ENCODE data around the gene MED27.

MED27 gene

DNA sequence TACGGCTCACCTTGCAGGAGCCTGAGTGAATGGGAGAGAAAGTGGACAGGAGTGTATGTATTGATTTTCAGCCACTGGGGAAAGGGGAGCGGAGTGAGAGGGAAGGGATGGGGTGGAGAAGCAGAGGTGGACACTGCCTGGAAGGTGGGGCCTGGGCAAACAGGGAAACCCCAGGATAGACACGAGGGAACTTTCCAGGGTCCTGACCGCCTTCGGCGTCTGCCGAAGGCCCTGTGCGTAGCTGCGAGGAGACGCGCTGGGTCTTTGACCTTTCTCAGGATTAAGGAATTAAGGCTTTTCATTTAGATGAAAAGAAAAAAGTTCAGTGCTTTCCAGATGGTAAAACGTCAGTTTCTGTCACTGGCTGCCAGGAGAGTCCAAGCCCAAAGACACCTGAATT lies 205.2 kb downstream of the MED27 start:
- no peak for DNase-seq

DNA sequence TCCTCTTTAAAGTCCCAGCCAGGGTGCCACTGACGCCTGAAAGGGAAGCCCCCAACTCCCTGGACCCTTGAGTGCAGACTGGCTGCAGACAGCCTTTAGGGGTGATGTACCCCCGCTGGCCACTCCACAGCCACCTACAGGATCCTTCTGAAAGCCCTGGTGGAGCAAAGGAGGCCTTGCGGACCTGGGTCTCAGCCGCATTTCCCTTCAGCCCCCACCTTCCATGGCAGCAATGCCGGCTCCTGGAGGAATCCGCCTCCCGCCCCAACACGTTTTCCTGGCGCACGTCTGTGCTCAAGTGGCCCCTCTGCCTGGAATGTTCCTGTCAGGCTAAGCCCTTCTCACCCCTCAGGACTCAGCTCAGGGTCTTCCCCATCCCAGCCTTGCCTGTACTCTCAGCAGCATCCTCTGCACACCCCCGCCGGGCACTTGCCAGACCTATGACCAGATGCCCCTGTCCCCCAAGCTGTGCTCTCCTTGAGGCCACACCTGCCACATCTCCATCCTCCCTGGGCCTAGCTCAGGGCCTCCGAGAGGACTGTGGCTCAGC lies 205.7 kb downstream of the MED27 start:
- no peak for DNase-seq

DNA sequence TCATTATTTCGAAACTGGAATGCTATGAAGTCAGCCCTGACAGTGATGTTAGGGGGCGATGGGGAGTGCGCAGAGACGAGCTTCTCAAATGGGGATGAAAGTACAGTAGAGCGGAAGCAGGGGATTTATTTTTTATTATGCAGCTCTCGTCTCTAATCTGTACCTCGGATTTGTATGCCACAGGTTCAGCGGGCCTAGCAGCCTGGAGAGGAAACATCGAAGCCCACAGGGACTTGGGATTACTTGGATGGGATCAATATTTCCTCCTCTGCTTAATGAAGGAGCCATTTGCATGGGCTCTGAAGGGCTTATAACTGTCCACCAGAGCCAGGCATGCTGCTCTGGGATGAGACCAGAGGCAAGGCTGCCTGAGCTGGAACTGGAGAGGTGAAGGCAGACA lies 206.3 kb downstream of the MED27 start:
- DNase-seq, result no peak

DNA sequence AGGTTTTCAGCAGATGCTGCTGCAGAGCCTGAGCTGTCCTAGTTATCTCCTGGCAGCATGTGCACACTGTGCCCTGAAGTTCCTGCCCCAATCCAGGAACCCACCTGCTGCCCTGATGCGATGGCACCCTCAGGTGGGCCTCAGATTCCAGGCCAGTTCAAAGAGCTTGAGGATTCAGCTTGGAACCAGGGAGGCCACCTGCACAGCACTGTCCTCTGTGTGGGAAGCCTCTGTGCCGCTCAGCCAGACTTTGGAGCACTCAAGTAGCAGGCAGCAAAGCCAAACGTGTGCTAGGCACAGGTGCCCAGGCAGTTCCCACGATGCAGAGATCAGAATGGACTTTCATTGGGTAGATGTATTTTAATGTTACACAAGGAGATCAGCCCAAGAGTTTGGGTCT lies 207.0 kb downstream of the MED27 start:
- DNase-seq, result no peak

DNA sequence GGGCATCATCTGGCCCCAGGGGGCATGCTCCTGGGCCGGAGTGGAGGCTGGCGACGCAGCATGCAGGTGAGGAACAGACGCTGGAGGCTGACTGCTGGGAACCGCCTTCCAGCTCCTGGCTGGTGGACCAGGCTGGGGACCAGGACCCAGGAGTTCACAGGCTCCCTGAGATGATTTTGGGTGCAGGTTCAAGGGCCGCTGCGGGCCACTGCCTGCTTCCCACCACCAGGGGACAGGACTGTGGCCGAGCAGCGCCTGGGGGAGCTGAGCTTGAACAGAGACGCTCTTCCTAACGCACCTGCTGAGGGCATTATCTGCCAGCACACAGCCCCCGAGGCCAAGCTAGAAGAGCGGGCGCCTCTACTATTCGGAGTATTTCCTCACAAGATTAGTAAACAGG lies 207.7 kb downstream of the MED27 start:
- DNase-seq, result peak; percentile 7

DNA sequence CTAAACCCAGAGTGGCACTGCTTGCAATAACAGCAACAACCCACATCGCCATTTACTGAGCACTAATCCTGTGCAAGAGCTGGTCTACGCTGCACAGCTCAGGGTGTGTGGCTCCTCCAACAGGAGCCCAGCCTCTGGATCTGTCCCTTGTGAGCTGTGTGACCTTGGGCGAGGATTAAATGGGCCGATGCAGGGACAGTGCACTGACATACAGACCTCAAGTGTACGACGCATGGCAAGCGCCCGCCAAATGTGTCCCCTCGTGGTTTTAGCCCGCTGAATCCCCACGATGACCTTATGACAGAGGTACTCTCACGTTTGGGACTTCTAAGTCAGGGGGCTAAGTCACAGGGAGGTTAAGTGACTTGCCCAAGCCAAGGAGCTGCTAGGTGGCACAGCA lies 209.5 kb downstream of the MED27 start:
- DNase-seq, result no peak

DNA sequence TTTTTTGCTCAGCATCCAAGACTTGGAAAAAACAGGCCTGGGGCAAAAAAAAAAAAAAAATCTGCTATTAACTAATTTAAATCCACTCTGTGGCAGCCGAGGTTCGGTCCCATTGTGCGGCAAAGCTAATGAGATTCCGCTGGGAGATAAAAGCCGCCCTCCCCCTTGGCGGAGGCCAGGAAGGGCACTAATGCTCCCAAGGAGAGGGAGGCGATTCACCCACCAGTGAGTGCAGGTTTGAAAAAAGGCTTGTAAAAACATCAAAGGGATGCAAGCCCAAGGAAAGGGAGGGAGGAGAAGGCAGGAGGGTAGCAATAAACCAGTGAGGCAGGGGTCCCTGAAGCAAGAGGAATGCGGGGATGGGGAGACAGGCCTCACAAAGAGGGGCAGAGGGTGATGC lies 210.3 kb downstream of the MED27 start:
- DNase-seq, result no peak

DNA sequence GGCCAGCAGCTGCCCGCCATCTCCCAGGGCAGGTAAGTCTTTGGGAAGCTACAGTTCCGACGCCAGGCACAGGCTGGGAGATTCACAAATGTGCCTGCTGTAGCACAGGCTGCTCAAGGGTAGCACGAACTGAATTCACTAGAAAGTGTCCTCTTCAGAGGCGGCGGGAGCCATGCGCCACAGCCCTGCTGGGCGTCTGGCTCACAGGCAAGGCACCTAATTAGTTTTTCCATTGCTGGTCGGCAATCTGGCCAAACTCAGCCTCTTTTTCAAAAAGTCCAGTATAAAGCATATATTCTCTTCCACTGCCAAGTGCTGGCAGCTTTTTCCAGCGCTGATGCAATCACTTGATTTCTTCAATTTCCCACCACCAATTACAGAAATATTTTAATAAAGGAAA lies 210.9 kb downstream of the MED27 start:
- no peak for DNase-seq

DNA sequence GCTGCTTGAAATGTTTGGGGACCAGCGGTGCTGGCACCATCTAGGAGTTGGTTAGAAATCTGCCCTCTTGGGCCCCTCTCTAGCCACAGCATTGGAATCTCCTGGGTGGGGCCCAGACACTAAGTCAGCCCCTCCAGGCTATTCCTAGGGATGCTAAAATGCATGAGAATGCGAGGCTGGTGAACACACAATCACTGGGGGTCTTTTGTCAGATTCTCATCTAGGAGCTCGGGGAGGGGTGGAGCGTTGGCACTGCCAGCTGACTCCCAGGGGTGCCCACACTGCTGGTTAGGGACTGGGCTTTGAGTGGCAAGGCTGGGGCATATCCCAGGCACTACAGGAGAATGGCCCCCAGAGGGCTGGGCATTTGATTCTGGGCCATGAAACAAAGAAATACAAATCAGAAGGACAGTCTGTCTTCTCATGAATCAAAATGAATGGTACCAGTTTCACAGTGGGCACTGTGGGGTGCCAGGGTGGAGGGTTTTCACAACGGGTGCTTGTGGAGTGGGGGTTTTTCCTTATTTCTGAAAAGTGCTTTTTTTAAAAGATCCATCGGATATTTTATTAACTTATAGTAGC lies 212.0 kb downstream of the MED27 start:
- DNase-seq, result no peak

DNA sequence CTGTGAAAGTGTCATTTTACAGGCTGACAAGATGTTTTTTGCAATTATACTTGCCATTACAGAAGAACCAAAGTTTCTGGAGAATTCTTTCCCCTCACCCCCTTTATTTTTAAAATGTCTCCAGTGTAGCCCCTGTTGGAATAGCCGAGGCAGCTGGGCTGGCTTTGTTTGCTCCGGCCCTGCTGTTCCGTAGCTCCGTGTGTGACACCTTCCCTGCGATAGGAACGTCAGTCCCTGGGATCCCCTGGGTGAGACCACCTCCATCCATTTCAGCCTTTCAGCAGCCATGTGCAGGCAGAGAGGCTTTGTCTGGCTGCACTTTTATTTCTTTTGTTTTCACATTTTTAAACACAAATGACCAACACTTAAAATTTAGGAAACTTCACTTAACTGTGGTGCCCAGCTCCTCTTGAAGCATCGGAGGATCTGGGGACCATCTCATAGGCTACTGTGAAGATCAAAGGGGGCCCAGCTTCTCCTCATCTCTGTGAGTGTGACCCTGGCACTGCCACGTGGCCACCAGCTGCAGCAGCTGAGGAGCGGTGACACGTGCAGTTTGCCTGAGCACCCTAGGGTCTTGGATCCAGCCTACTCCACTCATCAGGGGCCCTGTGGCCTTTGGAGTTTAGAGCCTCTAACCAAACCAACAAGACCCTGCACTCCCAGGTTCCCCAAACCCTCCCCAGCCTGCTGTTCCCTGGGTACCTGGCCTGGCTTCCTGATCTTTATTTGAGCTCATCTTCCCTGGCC lies 214.0 kb downstream of the MED27 start:
- no peak for DNase-seq

DNA sequence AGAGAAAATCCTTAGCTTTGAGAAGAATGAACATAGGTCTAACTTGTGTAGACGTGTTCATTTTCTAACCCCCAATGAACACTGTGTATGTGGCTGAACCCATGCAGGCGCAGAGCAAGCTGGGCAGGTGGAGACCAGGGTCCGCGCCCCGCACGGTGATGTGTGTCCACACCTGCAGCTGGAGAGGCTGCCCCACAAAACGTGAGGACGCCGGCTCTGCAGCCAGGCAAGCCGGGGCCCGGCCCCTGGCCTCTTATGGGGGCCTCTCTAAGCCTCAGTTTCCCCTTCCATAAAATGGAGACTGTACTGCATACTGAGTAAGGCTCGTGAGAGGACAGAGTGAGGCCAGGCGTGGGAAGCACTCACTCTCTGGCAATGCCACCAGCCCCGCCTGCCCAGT lies 215.1 kb downstream of the MED27 start:
- DNase-seq, result no peak

DNA sequence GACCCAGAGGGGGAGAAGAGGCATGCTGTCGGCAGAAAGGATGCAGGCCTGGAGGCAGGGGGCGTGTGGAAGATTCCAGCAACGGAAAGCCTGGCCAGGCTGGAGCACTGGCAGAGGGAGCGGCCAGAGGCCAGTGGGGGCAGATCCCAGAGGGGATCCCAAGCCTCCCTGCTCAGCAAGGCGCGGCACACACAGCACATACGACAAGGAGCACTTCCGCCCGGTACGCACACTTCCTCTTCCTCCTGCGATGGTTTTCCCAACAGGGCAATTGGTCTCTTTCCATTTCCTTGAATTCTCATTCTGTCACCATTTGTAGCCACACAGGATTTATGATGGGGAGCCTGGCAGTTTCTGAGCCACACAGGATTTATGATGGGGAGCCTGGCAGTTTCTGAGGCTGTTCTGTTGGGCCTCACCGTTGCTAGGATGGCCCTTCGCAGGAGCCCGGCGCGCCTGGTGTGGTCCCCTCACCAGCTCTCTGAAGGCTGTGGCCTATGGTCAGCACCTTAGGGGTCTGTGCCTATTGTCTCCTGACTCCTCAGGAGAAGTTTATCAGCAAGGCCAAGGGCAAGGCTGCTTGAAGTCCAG lies 216.3 kb downstream of the MED27 start:
- DNase-seq, result no peak

DNA sequence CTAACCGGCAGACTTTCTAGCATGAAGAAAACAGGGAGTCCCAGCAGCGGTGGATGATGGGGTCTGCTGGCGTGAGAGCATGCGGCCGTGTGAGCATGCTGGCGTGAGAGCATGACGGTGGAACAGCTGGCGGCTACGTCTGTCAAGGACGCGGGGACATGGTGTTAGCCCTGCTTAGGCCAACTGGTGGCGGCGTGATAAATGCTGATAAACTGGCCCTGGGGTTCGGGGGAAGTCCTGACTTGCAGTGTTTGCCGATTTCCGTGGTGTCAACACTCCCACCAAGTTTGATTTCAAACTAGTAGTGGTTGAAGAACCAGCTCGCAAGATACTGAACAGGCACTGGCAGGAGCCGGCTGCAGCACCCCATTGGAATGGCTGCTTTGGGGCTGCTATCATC lies 217.4 kb downstream of the MED27 start:
- DNase-seq, result no peak

DNA sequence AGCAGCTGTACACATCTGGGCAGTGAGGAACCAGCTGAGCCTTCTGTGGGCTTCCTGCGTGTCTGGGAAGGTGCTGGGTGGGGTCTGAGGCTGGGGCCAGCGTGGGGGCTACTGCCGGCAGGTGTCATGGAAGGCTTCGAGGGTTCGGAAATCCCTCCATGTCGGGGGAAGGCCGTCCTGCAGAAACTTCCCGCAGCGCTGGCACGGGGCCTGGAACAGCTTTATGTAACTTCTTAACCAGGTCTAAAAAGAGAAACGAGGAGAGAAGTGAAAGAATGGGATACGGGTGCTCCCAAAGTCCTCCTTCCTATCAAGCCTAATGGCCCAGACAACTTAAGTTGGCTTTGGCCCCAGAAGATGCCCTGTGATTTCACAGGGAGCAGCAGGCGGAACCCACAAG lies 219.2 kb downstream of the MED27 start:
- no peak for DNase-seq

DNA sequence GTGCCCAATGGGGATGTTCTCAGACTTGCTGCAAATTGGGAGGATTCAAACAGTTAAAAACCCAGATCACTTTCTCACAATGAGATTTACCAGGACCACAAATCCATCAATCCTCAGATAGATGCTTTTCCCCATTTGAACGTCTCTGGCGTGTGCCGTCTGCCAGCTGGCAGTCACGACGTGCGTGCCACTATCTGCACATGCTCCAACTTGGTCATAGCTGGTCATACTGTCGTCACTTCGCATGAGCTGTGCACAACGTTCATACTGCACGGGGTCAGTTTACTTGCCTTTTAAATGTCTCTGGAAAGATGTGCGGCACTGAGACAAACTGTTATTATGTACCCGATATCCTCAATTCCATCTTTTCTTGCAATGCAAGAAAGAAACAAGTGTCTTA lies 221.5 kb downstream of the MED27 start:
- no peak for DNase-seq

DNA sequence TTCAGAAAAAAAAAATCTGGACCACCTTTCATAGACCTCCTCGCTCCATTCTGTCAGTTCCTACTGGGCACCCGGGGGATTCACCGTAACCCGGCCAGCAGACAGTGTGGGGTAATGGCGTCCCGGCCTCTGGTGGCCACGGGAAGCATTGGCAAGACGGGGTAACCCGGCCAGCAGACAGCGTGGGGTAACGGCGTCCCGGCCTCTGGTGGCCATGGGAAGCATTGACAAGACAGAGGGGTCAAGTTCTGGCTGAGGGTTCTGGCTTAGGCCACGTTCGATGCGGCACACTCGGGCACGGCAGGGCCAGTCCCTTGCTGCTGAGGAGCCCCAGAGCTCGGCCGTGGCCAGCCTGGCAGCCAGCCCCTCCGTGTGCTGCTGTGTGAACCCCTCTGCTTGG lies 223.6 kb downstream of the MED27 start:
- no peak for DNase-seq

DNA sequence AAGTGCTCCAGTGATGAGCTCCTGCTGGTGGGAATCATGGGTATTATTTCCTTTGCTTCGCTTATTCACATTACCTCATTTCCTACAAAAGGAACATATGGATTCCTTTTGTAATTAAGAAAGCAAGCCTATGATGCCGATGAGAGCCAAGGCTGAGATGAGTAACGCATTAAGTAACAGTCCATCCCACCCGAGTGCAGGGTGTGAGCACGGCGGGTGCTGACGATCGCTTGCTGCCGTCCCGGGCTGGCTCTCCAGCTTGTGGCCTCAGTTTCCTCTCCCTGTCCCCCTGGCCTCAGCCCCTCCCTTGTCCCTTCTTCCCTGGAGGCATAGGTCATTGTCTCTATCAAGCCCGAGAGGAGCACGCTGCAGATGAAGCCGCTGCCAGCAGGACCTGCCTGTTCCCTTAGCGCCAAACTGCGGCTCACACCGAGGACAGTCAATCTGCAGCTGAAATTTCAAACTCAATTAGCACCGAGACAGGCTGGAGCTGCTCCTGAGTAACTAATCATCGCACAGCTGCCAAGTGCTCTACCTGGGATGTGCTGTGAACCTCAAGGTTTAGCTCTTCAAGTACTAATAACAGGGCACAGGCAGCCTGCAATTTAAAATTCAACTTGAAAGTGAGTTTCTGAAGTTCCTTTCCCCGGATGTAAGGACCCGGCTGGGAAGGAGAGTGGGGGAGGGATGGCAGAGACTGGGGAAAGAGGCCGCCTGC lies 224.6 kb downstream of the MED27 start:
- no peak for DNase-seq

DNA sequence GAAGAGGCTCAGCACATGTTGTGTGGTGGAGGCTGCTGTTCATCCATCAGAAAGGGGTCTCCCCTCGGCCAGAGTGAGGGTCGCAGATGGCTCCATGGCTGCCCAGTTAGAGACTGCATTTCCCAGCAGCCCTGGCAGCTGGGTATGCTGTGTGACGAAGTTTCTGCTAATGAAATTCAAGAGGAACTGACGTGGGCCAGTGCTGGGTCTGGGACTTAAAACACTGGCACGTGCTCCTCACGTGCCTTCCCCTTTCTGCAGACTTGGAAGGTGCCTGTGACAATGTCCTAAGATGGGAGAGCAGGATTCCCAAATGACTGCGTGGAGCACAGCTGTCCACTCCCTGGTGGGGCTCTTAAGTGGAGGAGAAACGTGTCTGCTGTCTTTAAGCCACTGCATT lies 225.3 kb downstream of the MED27 start:
- no peak for DNase-seq

DNA sequence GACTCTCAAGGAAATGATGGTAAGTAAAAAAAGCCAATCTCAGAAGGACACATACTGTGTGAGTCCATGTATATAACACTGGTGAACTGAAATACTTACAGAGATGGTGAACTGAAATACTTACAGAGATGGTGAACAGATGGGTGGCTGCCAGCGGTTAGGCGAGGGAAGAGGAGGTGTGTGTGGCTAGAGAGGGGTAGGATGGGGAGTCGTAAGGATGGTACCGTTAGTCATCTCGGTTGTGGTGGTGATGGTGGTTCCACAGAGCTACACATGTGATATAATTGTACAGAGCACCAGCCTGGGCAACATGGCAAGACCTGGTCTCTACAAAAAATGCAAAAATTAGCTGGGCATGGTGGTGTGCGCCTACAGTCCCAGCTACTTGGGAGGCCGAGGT lies 226.2 kb downstream of the MED27 start:
- DNase-seq, result no peak

DNA sequence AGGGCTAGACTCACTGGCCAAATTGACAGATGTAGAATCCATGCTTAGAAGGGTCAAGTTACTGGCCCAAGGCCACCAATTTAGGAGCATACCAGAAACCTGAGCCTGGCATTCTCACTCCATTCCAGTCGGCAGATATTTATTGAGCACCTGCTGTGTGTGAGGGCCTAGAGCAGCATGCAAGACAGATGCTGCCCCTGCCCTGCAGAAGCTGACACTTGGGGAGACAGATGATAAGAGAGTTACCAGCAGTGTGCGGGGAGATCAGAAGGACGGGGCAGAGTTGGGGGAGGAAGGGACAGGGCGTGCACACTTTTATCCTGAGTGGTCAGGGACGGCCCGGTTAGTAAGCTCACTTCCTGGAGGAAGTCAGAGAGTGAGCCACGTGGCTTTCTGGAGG lies 228.3 kb downstream of the MED27 start:
- peak; percentile 17 for DNase-seq

DNA sequence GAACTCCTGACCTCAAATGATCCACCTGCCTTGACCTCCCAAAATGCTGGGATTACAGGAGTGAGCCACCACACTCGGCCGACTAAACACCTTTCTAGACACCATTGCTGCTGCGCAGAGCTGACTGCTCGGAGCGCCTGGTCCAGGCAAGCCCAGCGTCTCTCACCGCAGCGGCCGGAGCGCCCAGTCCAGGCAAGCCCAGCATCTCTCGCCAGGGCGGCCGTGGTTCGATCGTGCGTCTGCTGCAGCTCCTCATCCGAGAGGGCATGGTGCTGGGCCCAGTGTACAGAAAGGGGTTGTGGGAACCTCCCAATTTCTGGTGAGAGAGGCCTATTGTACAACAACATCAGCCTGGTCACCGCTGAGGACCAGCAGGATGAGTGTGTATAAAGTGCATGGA lies 230.3 kb downstream of the MED27 start:
- DNase-seq, result no peak

DNA sequence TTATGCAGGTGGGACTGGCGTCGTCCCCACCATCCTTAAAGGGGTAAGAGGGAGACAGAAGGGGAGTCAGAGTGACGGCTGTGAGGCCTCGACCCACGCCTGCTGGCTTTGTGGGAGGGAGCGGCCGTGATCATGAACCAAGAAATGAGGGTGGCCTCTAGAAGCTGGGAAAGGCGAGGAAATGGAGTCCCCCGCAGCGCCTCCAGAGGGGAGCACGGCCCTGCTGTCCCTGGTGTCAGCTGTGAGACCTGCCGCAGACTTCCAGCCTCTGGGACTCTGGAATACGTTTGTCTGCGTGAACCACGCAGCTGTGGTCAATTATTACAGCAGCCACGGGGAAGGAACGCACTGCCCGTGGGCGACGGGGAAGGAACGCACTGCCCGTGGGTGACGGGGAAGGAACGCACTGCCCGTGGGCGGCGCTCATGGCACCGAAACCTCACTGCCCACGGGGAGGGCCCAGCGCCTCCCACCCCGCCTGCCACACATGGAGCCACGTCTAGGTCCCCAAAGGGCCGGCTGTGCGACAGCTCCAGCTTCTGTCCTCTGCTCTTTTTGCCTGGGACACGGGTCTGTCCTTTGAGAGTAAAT lies 231.0 kb downstream of the MED27 start:
- DNase-seq, result no peak

DNA sequence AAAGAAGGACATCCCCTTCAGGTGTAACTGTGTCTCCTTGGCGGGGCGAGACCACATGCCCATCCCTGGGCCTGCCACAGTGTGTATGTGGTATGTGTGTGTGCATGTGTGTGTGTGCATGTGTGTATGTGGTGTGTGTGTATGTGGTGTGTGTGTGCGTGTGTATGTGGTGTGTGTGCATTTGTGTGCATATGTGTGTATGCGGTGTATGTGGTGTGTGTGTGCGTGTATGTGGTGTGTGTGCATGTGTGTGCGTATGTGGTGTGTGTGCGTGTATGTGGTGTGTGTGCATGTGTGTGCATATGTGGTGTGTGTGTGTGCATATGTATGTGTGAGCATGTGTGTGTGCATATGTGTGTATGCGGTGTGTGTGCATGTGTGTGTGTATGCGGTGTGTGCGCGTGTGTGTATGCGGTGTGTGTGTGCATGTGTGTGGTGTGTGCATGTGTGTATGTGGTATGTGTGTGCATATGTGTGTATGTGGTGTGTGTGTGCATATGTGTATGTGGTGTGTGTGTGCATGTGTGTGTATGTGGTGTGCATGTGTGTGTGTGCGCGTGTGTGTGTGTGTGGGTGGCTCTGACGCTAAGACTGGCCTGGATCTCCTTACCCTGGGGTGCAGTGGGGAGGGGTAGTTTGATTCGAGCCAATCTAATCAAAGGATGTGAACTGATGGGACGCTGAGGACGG lies 231.9 kb downstream of the MED27 start:
- DNase-seq, result no peak
